Rectal smooth muscle tissue (tissue), 1 donor: ENCODE results near the gene SLC7A6.

Source experiments
- H3K27ac ChIP-seq: one replicate; pipeline ENCODE4 v1.7.0; 2013; ENCODE audit warnings: low read depth, low read length, inconsistent platforms
- H3K27me3 ChIP-seq: one replicate; pipeline ENCODE4 v1.7.0; 2013; ENCODE audit warnings: low read length; ENCODE audit not compliant: control insufficient read depth, insufficient read depth
- H3K36me3 ChIP-seq: one replicate; pipeline ENCODE4 v1.7.0; 2013; ENCODE audit warnings: low read length; ENCODE audit not compliant: control insufficient read depth, insufficient read depth
- H3K4me1 ChIP-seq: one replicate; pipeline ENCODE4 v1.7.0; 2013; ENCODE audit warnings: low read length; ENCODE audit not compliant: control insufficient read depth, insufficient read depth
- H3K4me3 ChIP-seq: one replicate; pipeline ENCODE4 v1.7.0; 2013; ENCODE audit warnings: low read length
- H3K9ac ChIP-seq: one replicate; pipeline ENCODE4 v1.7.0; 2013; ENCODE audit warnings: low read length

SLC7A6 gene

GRCh38 chr16:68264128-68265077 lies at the start of gene SLC7A6:
TSS of gene SLC7A6 (plus strand) at chr16:68264526. CDS start at chr16:68274727, 10,201 bp downstream.
- Histone ChIP-seq H3K36me3 (peaks cover 10% of the 10 kb centered on the region), H3K9ac (peak within 1 kb of the TSS; percentile 16), H3K4me1 (no peaks in the 10 kb centered on the region), H3K4me3 (peak within 1 kb of the TSS; percentile 73), H3K27me3 (no peaks in the 10 kb centered on the region), H3K27ac (peak within 1 kb of the TSS; percentile 66)

- no peaks in the 10 kb centered on the region for H3K36me3 ChIP-seq
- H3K4me1 ChIP-seq, result no peaks in the 10 kb centered on the region
- H3K9ac ChIP-seq, result no peak overlapping the region
- no peaks in the 10 kb centered on the region for H3K27me3 ChIP-seq
- H3K27ac ChIP-seq, result no peak overlapping the region
- H3K4me3 ChIP-seq, result no peak overlapping the region
Measured at GRCh38 chr16:68214726-68215125, 49.6 kb upstream of the SLC7A6 start.

DNA sequence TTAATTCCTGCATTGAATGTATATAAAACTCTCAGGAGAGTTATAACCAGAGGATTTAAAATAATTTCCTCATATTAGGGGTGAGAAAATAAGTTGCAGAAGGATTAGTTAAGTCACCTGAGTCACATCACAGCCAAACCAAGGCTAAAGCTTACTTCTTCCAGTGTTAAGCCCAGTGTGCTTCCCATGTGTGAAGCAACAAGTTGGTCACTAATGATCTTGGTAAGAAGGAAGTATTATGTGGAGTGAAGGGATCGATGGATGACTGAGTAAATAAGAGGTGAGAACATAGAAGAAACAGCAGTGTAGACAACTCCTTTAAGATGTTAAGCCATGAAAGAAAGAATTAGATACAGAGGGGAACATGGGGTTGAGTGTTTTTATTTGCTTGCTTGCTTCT lies 49.0 kb upstream of the SLC7A6 start:
- no peak overlapping the region for H3K27ac ChIP-seq
- no peak overlapping the region for H3K9ac ChIP-seq
- no peaks in the 10 kb centered on the region for H3K27me3 ChIP-seq
- H3K4me1 ChIP-seq, result no peaks in the 10 kb centered on the region
- no peak overlapping the region for H3K4me3 ChIP-seq
- H3K36me3 ChIP-seq, result peaks cover 3% of the 10 kb centered on the region

DNA sequence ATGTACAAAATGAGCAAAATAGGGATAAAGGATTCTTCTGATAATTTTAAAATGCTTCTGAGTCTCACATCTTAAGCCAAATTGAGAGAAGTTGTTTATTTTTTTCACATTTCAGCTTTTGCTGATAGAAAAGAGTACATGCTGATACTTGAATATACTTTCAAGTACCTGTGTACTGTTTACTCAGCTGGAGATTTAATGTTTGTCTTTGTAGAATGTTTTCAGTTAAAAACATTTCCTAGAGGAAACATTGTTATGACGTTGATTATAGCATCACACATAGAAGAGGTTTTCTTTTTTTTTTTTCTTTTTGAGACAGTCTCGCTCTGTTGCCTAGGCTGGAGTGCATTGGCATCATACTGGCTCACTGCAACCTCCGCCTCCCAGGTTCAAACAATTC lies 48.1 kb upstream of the SLC7A6 start:
- no peaks in the 10 kb centered on the region for H3K4me1 ChIP-seq

GRCh38 chr16:68217506-68217905 lies 46.8 kb upstream of the SLC7A6 start:
- no peak overlapping the region for H3K27ac ChIP-seq
- H3K36me3 ChIP-seq, result peaks cover 3% of the 10 kb centered on the region
- no peak overlapping the region for H3K9ac ChIP-seq
- no peaks in the 10 kb centered on the region for H3K4me1 ChIP-seq
- no peak overlapping the region for H3K4me3 ChIP-seq
- no peaks in the 10 kb centered on the region for H3K27me3 ChIP-seq

More for the DNA sequence above, 48.1 kb upstream of the SLC7A6 start:
- H3K9ac ChIP-seq, result no peak overlapping the region
- no peaks in the 10 kb centered on the region for H3K27me3 ChIP-seq
- no peak overlapping the region for H3K27ac ChIP-seq
- no peak overlapping the region for H3K4me3 ChIP-seq
- peaks cover 3% of the 10 kb centered on the region for H3K36me3 ChIP-seq

DNA sequence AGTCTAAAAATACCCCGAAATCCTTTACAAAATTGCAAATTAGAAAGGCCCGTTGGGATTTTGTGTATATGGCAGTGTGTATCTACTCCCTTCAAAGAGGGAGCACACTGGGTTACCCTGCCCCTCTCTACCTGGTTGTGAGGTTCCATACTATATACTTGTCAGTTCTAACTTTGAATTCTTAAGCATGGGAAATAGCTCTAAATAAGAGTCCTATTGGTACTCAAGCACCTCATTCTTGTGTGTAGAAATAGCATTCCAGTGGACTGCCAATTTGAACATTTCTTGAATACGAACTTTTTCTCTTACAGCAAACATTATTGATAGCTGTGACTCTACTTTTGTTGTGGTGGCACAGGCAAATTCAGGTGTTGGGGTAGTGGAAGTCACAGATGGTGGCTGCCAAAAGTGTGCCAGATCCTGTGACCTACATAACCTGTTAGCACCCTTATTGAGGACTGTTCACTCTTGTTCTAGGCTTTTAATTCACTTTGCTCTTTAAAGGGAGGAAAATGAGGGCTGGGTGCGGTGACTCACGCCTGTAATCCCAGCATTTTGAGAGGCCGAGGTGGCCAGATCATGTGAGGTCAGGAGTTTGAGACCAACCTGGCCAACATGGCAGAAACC lies 44.5 kb upstream of the SLC7A6 start:
- H3K4me1 ChIP-seq, result no peaks in the 10 kb centered on the region
- no peaks in the 10 kb centered on the region for H3K27me3 ChIP-seq
- no peak overlapping the region for H3K27ac ChIP-seq
- no peak overlapping the region for H3K9ac ChIP-seq
- H3K4me3 ChIP-seq, result no peak overlapping the region
- H3K36me3 ChIP-seq, result peaks cover 3% of the 10 kb centered on the region

DNA sequence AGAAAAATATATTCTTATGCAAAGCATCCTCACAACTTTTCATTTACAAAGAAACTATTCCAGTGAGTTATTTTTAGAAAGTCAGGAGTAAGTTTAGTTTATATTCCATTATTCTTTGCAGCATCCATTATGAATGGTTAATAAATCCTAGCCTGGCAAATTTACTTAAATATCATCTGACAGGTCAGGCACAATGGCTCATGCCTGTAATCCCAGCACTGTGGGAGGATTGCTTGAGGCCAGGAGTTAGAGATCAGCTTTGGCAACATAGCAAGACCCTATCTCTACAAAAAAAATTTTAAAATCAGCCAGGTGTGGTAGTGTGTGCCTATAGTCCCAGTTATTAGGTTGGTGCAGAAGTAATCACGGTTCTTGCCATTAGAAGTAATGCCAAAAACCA lies 41.3 kb upstream of the SLC7A6 start:
- no peak overlapping the region for H3K9ac ChIP-seq
- peaks cover 3% of the 10 kb centered on the region for H3K36me3 ChIP-seq
- no peak overlapping the region for H3K27ac ChIP-seq
- no peaks in the 10 kb centered on the region for H3K4me1 ChIP-seq
- no peak overlapping the region for H3K4me3 ChIP-seq
- no peaks in the 10 kb centered on the region for H3K27me3 ChIP-seq

DNA sequence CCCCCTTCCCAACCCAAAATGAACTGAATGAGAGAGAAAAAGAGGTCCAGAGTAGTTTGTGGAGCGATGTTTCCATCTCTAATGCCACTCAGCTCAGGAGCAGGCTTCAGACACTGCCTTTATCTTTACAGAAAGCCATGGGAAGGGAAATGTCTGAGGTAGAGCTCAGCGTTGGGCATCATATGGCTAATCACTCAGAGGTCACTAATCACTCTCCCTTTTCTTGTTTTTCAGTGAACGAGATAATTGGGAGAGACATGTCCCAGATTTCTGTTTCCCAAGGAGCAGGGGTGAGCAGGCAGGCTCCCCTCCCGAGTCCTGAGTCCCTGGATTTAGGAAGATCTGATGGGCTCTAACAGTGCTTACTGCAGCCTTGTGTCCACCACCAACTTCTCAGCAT lies 38.2 kb upstream of the SLC7A6 start:
- Histone ChIP-seq H3K36me3 (peaks cover 12% of the 10 kb centered on the region), H3K27ac (no peak overlapping the region), H3K9ac (no peak overlapping the region)

DNA sequence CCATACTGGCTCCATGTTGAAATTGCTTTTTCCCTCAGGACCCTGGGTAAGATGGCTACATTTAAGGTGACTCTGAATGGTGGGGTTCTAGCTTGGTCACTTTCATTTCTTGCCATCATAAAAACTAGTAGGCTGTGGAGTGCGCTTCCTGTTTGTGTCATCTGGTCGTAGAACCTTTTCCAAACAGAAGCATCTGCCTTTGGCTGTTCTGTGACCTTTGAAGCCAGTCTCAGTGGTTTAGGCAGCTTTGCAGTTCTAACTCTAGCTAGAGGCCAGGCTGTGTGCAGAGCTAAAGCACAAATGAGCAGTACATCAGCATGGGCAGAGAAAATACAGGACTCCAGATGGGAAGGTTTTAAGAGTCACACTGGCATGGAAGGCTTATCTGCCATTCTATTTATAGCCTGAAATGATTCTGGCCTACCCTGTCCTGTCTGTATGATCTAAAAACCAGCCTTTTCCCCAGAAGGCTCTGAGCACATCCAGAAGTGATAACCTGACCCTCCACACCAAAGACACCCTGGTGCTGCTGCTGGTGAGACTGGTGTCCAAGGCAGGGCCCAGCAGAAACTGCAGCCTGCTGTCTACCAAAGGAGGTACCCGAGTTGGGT lies 37.0 kb upstream of the SLC7A6 start:
- Histone ChIP-seq H3K27me3 (no peaks in the 10 kb centered on the region), H3K27ac (no peak overlapping the region), H3K36me3 (peaks cover 22% of the 10 kb centered on the region), H3K4me1 (no peaks in the 10 kb centered on the region), H3K4me3 (no peak overlapping the region), H3K9ac (peak overlapping the region; percentile 35)

More for the DNA sequence above, 38.2 kb upstream of the SLC7A6 start:
- no peaks in the 10 kb centered on the region for H3K4me1 ChIP-seq
- no peak overlapping the region for H3K4me3 ChIP-seq
- H3K27me3 ChIP-seq, result no peaks in the 10 kb centered on the region

DNA sequence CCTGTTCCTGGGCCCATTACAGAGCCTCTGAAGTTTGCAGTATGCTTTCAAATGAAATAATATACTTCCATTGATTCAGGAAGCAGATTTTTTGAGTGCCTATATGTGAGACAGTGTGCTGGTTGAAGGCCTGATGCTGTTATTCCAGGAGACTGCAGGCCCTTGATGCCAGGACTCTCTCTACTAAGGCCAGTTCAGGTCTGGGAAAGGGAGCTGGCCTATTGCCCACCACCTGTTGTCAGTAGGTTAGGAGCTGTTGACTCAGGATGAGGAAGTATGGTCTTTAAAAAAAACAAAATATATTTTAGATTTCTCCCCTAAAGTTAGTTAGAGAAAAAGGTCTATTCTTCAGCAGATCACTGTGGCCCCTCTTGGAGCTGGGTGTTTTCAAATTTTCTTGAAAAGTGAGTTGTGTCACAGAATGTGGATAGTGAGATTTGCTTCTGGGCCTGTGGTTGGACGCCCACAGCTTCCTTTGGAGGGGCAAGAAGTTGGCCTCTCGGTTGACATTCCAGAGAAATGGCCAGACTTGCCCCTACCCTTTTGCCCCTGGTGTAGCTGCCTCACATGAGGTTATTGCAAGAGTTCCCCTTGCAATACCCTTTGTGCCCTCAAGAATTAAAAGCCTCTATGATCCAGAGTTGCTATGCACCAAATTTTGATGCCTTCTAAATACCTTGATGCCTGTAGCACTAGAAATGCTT lies 36.3 kb upstream of the SLC7A6 start:
- Histone ChIP-seq H3K9ac (no peak overlapping the region), H3K27me3 (no peaks in the 10 kb centered on the region), H3K36me3 (peaks cover 22% of the 10 kb centered on the region), H3K27ac (no peak overlapping the region), H3K4me3 (no peak overlapping the region), H3K4me1 (no peaks in the 10 kb centered on the region)

GRCh38 chr16:68228652-68229051 lies 35.7 kb upstream of the SLC7A6 start:
- H3K36me3 ChIP-seq, result peaks cover 22% of the 10 kb centered on the region
- no peaks in the 10 kb centered on the region for H3K27me3 ChIP-seq
- no peak overlapping the region for H3K4me3 ChIP-seq
- no peak overlapping the region for H3K27ac ChIP-seq
- no peak overlapping the region for H3K9ac ChIP-seq
- no peaks in the 10 kb centered on the region for H3K4me1 ChIP-seq
